AG10803 (cell line): Measurements from ENCODE around the gene LAMTOR4.
"Not testable (repeated sequence)": the region's sequence is repeated elsewhere in the genome, so short reads cannot be mapped to it uniquely, and the experiment has no call there.

ENCODE experiments used
- DNase-seq: peaks from one replicate; pipeline ENCODE4 v3.0.0; 2010; ENCODE audit warnings: low read depth
- H3K4me3 ChIP-seq: 2 replicates; pipeline ENCODE4 v1.5.1; 2011; ENCODE audit warnings: mild to moderate bottlenecking, low read length, control low read depth
- CTCF ChIP-seq: conservative IDR thresholded peaks from 2 replicates; pipeline ENCODE4 v1.5.1; 2011; ENCODE audit warnings: mild to moderate bottlenecking, low read length, control low read depth, inconsistent platforms

LAMTOR4 gene

GRCh38 chr7:100124301-100125230 is 24.2 kb upstream of the LAMTOR4 start:
- H3K4me3 ChIP-seq, result no peak overlapping the region

GRCh38 chr7:100126239-100126930 is 22.3 kb upstream of the LAMTOR4 start:
- no peak for TF ChIP-seq CTCF
- no peak for DNase-seq

More at GRCh38 chr7:100124301-100125230, 24.2 kb upstream of the LAMTOR4 start:
- no peak for DNase-seq
- TF ChIP-seq CTCF, result no peak

GRCh38 chr7:100126931-100127865 is 21.5 kb upstream of the LAMTOR4 start, which contains the start of gene MBLAC1:
TSS of gene MBLAC1 (plus strand) at chr7:100126967. CDS start at chr7:100127396, 429 bp downstream.
- peak; percentile 93 for DNase-seq
- peak within 1 kb of the TSS; percentile 93 for H3K4me3 ChIP-seq
- no peak for TF ChIP-seq CTCF

More at GRCh38 chr7:100126239-100126930, 22.3 kb upstream of the LAMTOR4 start:
- H3K4me3 ChIP-seq, result peak overlapping the region; percentile 93

- peak overlapping the region; percentile 93 for H3K4me3 ChIP-seq
- DNase-seq, result no peak
- TF ChIP-seq CTCF, result 0 out of 2 replicates have a peak, but pooled peaks have one; percentile 0
Observed at GRCh38 chr7:100127866-100128636, 20.7 kb upstream of the LAMTOR4 start.

GRCh38 chr7:100128637-100128963 is 20.1 kb upstream of the LAMTOR4 start:
- no peak for TF ChIP-seq CTCF
- DNase-seq, result no peak
- no peak overlapping the region for H3K4me3 ChIP-seq

- H3K4me3 ChIP-seq, DNase-seq: not testable (repeated sequence)
Observed at GRCh38 chr7:100130220-100130607, 18.5 kb upstream of the LAMTOR4 start.
